Sigmoid colon (tissue), 4 donors: ENCODE data around the gene TBC1D23.

Source experiments
- CTCF ChIP-seq, 4 experiments: fragments of 450-650 bp in 3 of 4; fragments of 200-600 bp in 1 of 4; IDR thresholded peaks; one replicate each; pipeline ENCODE4 v1.5.1; 2016 to 2019; ENCODE audit warnings: antibody characterized with exemption in 4 of 4, mild to moderate bottlenecking in 3 of 4, moderate library complexity in 2 of 4
- EP300 ChIP-seq, 4 donors: sonication (generic); formaldehyde crosslinking; IDR thresholded peaks; one replicate each; pipeline ENCODE4 v1.6.1; 2017; ENCODE audit warnings: antibody characterized with exemption in 4 of 4
- POLR2A ChIP-seq, 2 donors: fragments of 450-650 bp; IDR thresholded peaks; one replicate each; pipeline ENCODE4 v1.6.1; 2016; ENCODE audit warnings: antibody characterized with exemption in 2 of 2, mild to moderate bottlenecking in 2 of 2, moderate library complexity in 2 of 2

GRCh38 chr3:100257586-100257985, 3.2 kb upstream of the TBC1D23 start:
- TF ChIP-seq CTCF (IDR thresholded peaks at IDR 0.05): no peak
- TF ChIP-seq POLR2A (IDR thresholded peaks at IDR 0.05): no peak
- TF ChIP-seq EP300 (IDR thresholded peaks at IDR 0.05): no peak
